ENCODE measurements around the gene METTL5.
"Not testable (repeated sequence)": the region's sequence is repeated elsewhere in the genome, so short reads cannot be mapped to it uniquely, and the experiment has no call there.

METTL5 gene

DNA sequence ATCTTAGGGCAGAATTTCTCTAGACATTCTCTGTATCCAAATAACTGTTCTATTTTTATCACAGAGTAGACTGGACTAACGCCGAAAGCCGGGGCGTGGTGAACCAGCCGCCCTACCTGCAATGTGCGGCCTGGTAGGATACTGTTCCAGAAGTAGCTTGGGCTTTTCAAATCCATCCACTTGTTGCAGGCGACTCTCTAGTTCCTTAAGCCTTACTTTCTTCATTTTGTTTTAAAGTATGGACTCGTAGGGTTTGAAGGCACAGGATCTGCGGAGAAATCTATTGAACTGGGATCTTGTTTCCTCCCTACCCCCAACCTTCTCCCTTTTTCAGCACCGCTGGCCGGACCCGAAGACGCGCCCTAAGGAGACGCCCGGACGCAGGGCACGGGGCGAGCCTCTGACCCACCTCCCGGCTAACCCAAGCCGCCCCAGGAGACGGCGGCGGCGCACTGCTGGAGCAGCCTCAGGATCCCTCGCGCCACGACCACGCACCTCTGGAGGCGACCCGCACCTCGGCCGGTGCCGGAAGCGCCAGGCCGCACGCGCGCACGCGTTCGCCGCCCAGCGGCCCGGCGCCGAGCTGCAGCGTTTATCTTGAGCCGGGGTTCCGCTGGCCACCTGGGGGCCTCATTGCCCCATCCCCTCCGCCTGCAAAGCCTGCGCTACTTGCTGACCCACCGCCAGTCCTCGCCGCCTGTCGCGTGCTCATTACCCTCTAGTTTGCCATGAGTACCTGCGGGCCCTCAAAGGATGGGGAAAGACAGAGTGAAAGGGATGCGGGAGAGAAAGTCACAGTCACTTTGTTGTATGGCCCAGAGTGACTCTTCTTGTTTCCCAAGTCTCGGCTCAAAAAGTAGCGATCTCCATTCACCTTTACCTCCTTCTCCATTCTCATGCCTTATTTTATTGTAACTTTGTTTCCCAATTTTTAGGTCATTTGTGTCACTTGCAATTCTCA lies at the start of gene METTL5:
Gene METTL5, minus strand, starts transcription at position 533 of the 961 bp plus-strand sequence. Its CDS starts 308 bp downstream, at position 225.
- DNase-seq, result peak; percentile 80

DNA sequence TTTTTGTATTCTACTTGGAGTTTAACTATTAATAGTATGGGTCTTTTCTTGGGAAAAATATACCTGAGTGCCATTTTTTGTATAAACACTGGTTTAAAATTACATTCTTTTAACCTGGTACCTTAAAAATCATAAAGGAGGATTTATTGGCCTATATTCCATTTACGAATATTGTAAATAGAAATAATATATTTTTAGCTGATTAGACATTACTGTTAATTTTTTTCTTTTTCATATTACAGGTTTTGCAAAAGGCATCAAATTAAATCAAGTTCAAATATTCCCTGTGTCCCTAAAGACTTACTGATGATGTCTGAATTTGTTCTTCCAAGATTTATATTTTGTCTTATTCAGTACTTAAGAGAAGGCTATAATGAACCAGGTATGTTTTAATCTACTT lies 47.3 kb upstream of the METTL5 start:
- no peak for DNase-seq

DNA sequence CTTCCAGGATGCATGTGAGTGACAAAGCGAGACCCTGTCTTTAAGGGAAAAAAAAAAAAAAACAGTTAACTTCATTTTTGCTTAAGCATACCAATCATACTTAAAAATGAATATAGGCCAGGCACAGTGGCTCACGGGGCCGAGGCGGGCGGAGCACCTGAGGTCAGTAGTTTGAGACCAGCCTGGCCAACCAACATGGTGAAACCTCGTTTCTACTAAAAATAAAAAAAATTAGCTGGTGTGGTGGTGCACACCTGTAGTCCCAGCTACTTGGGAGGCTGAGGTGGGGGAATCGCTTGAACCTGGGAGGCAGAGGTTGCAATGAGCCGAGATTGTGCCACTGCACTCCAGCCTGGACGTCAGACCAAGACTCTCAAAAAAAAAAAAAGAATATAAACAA lies 46.7 kb upstream of the METTL5 start:
- not testable (repeated sequence) for DNase-seq

GRCh38 chr2:169868951-169869350 lies 44.2 kb upstream of the METTL5 start:
- no peak for DNase-seq

DNA sequence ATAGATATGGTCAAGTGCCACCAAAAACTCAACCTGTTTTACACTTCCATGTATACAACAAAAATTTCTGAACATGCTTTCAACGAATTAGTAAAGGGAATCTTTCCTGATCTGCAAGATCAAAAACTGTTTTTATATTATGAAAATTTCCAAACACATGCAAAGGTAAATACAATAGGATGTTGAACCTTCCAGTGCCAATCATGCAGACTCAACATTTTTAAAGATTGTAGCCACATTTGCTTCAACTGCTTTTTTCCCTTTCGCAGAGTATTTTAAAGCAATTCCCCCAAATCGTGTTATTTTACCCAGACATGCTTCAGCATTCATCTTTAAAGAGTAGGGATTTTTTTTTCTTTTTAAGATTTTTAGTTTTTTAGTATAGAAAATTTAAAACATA lies 42.9 kb upstream of the METTL5 start:
- DNase-seq, result no peak

GRCh38 chr2:169866230-169866629 lies 41.5 kb upstream of the METTL5 start:
- not testable (repeated sequence) for DNase-seq

GRCh38 chr2:169865492-169865891 lies 40.8 kb upstream of the METTL5 start:
- no peak for DNase-seq

- no peak for DNase-seq
Measured at GRCh38 chr2:169862816-169863215, 38.1 kb upstream of the METTL5 start.

GRCh38 chr2:169860149-169860548 lies 35.4 kb upstream of the METTL5 start:
- no peak for DNase-seq

DNA sequence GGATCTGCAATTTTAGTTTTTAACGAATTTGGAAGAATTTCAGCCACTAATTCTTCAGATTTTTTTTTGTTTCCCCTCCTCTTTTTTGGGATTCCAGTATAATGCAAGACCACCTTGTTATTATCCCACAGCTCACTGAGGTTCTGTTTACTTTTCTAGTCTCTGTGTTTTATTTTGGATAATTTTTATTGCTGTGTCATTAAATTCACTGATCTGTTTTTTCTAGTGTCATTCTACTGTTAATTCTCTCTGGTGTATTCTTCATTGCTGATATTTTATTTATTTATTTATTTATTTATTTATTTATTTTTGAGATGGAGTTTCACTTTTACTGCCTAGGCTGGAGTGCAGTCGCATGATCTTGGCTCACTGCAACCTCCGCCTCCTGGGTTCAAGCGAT lies 34.7 kb upstream of the METTL5 start:
- no peak for DNase-seq

DNA sequence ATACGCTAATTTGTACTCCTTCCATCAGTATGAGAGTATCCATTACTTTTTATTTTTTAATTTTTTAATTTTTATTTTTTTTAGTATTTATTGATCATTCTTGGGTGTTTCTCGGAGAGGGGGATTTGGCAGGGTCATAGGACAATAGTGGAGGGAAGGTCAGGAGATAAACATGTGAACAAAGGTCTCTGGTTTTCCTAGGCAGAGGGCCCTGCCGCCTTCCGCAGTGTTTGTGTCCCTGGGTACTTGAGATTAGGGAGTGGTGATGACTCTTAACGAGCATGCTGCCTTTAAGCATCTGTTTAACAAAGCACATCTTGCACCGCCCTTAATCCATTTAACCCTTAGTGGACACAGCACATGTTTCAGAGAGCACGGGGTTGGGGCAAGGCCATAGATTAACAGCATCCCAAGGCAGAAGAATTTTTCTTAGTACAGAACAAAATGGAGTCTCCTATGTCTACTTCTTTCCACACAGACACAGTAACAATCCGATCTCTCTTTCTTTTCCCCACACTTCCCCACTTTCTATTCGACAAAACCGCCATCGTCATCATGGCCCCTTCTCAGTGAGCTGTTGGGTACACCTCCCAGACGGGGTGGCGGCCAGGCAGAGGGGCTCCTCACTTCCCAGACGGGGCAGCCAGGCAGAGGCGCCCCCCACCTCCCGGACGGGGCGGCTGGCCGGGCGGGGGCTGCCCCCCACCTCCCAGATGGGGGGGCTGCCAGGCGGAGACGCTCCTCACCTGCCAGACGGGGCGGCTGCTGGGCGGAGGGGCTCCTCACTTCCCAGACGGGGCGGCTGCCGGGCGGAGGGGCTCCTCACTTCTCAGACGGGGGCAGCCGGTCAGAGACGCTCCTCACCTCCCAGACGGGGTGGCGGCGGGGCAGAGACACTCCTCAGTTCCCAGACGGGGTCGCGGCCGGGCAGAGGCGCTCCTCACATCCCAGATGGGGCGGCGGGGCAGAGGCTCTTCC lies 30.9 kb upstream of the METTL5 start:
- DNase-seq, result not testable (repeated sequence)

DNA sequence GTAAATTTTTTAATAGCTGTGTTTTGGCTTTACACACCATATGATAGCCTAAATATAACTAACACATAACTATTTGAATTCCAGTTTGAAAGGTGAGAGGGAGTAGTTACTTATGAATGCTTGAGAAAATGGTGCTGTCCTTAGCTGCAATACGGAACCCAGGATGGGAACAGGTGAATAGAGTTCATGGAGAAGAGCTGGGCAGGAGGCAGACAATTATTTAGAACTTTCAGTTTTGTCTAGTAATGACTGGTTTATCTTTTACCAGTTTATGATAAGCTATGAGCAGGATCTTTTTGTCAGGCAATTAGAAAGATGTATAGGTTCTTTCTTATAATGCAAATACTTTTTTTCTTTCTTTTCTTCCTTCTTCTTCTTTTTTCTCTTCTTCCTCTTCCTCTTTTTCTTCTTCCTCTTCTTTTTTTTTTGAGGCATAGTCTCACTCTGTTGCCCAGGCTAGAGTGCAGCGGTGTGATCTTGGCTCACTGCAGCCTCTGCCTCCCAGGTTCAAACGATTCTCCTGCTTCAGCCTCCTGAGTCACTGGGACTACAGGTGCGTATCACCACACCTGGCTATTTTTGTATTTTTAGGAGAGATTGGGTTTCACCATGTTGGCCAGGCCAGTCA lies 28.4 kb upstream of the METTL5 start:
- DNase-seq, result no peak

DNA sequence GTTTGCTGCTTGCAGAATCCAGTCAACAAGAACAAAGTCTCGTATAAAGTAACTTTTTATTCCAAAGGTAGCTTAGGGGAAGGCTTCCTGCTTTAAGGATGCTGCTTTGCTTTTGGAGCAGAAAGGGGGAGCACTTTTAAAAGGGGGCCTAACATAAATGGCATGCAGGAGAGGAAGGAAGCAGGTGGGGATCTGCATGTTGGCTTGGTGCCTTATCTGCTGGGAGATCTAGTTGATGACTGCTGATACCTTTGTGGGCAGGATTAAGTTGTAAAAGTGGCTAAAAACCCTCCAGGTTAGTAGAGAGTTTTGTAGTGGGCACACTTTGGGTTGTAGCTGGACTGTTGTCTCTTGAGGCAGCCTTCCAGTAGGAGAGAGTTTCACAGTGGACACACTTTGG lies 25.0 kb upstream of the METTL5 start:
- no peak for DNase-seq

GRCh38 chr2:169848959-169849693 lies 24.4 kb upstream of the METTL5 start:
- DNase-seq, result not testable (repeated sequence)

DNA sequence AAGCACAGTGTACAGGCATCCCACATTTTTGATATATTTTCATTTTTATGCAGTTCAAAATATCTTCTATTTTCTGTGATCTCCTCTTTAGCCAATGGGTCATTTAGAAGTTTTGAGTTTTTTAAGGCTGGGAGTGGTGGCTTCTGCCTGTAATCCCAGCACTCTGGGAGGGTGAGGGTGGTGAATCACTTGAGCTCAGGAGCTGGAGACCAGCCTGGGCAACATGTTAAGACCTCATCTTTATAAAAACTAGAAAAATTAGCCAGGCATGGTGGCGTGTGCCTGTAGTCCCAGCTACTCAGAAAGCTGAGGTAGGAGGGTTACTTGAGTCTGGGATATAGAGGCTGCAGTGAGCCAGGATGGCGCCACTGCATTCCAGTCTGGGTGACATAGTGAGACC lies 20.3 kb upstream of the METTL5 start:
- no peak for DNase-seq

DNA sequence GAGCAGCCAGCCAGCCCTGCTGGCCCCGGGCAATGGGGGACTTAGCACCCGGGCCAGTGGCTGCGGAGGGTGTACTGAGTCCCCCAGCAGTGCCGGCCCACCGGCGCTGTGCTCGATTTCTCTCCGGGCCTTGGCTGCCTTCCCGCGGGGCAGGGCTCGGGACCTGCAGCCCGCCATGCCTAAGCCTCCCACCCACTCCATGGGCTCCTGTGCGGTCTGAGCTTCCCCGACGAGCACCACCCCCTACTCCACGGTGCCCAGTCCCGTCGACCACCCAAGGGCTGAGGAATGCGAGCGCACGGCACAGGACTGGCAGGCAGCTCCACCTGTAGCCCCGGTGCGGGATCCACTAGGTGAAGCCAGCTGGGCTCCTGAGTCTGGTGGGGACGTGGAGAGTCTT lies 16.9 kb upstream of the METTL5 start:
- DNase-seq, result not testable (repeated sequence)

DNA sequence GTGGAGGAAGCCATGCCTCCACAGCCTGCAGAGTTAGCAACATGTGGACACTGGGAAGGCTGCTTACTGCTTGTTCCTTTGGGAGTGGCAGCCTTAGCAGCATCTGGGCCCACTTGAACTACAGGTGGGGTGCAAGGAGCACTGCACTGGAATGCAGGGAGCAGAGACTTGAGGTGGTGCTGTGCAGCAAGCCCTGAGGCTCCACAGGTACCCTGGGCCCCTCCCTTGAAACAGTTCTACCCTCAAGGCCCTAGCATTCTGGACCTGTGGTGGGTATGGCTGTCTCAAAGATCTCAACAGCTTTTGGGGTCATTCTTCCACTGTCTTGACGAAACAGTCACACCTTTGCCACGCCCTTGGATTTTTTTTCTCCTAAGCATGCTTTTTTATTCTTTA lies 16.0 kb upstream of the METTL5 start:
- DNase-seq, result no peak

- DNase-seq, result no peak
Measured at GRCh38 chr2:169839954-169840746, 15.4 kb upstream of the METTL5 start.

- no peak for DNase-seq
Measured at GRCh38 chr2:169838743-169839489, 14.2 kb upstream of the METTL5 start.

DNA sequence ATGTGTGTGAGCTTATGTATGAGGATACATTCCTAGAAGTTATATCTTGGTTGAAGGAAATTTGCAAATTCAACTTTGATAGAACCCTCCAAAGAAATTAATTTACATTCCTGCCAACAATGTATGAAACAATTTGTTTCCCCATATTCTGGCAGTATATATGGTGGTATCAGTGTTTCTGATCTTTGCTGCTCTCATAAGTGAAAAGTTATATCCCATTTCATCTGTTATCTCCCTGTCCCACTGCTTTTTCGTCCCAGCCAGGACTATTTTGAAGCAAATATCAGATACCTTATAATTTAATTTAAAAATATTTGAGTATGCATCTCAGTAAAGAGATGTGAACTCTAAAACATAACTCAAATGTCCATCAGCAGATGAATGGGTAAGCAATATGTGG lies 9.7 kb upstream of the METTL5 start:
- DNase-seq, result no peak
